Left renal cortex interstitium (tissue), 4 donors: ENCODE results near the gene KIAA1671. TPM values are rescaled to one million over a fixed set of nuclear protein-coding genes. Genes with fewer than 3 reads are reported as not detected.

Source experiments
- DNase-seq, 4 donors: peaks; one replicate each; pipeline ENCODE4 v3.0.0-alpha.2; 2013; ENCODE audit warnings: low read depth in 4 of 4, low spot score in 2 of 4, missing footprints in 1 of 4
- polyA plus RNA-seq, 4 donors: library from polyadenylated mRNA; unstranded; fragments of 120-200 nt; gene quantifications; one replicate each; pipeline ENCODE4 v1.2.1, GENCODE V29; 2013; ENCODE audit not compliant: insufficient read length in 4 of 4

Gene KIAA1671
- polyA plus RNA-seq, 4 donors = 22.2 to 26.0 (median 24.9) TPM

GRCh38 chr22:25032066-25032465 is 79.5 kb downstream of the KIAA1671 start:
- DNase-seq = no peak

GRCh38 chr22:25035715-25036114 is 83.2 kb downstream of the KIAA1671 start:
- no peak for DNase-seq

DNA sequence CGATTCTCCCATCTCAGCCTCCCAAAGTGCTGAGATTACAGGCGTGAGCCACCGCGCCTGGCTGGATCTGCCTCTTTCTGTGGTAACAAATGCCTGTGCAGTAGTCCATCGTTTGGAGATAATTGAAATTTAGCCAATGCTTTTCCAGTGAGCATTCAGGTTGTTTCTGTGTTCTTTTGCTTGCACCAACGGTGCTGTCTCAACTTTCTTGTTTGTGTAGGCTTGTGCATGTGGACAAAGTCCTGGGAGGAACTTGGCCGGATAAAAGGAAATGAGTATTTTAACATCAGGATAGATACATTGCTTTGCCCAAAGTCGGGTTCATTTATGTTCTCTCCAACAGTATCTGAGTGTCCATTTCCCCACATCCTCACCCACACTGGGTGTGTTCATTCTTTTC is 85.7 kb downstream of the KIAA1671 start:
- no peak for DNase-seq

DNA sequence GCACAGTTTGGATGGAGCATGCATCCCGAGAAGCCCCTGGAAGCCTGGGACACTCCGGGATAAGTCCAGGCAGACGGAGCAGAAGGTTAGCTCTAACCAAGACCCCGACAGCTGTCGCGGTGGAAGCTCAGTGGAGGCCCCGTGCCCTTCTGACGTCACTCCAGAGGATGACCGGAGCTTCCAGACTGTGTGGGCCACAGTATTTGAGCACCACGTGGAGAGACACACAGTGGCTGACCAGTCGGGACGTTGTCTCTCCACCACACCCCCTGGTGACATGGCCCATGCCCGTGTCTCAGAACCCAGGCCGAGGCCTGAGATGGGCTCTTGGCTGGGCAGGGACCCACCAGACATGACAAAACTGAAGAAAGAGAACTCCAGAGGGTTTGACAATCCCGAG is 86.3 kb downstream of the KIAA1671 start:
- no peak for DNase-seq

DNA sequence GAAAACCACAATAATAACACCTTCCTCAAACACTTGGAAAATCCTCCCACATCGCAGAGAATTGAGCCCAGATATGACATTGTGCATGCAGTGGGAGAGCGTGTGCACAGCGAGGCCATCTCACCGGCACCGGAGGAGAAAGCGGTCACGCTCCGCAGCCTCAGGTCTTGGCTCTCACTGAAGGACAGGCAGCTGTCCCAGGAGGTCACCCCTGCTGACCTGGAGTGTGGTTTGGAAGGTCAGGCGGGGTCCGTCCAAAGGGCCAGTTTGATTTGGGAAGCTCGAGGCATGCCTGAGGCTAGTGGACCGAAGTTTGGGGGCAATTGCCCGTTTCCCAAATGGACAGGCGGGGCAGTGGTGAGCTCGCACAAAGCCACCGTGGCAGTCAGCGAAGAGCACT is 86.7 kb downstream of the KIAA1671 start:
- DNase-seq = no peak

- no peak for DNase-seq
Measured at GRCh38 chr22:25039754-25040153, 87.2 kb downstream of the KIAA1671 start.

DNA sequence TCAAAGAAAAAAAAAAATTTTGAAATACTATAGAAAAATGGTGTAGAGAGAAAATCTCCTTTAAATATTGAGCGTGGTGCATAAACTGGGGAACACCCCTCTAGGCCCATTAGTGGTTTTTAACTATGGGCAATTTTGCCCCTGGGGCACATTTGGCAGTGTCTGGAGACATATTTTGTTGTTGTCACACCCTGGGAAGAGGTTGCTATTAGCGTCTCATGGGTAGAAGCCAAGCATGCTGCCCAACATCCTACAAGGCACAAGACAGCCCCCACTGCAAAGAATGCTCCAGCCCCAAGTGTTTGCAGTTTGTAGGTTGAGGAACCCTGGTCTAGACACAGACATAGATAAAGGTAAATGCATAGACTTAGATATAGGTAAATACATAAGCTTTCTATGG is 92.6 kb downstream of the KIAA1671 start:
- no peak for DNase-seq

GRCh38 chr22:25048071-25048470 is 95.6 kb downstream of the KIAA1671 start:
- no peak for DNase-seq

GRCh38 chr22:25048659-25049647 is 96.4 kb downstream of the KIAA1671 start:
- no peak for DNase-seq

GRCh38 chr22:25049770-25050169 is 97.3 kb downstream of the KIAA1671 start:
- no peak for DNase-seq

GRCh38 chr22:25050566-25050965 is 98.0 kb downstream of the KIAA1671 start:
- no peak for DNase-seq

DNA sequence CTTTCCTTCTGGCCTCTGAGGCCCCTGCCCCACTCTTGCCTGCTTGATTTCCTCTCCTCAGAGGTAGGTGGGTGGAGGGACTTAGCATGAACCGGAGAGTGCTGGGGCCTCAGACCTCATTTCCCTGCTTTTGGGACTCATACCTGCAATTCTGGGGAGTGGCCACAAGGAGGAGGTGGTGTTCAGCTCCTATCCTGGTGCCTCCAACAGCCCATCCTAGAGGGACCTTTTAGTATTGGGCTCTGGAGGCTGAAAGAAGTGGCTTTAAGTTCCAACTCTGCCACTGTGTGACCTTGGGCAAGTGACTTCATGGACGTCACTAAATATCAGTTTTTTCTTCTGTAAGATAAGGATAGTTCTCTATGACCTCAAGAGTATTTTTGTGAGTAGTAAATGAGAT is 98.6 kb downstream of the KIAA1671 start:
- no peak for DNase-seq

DNA sequence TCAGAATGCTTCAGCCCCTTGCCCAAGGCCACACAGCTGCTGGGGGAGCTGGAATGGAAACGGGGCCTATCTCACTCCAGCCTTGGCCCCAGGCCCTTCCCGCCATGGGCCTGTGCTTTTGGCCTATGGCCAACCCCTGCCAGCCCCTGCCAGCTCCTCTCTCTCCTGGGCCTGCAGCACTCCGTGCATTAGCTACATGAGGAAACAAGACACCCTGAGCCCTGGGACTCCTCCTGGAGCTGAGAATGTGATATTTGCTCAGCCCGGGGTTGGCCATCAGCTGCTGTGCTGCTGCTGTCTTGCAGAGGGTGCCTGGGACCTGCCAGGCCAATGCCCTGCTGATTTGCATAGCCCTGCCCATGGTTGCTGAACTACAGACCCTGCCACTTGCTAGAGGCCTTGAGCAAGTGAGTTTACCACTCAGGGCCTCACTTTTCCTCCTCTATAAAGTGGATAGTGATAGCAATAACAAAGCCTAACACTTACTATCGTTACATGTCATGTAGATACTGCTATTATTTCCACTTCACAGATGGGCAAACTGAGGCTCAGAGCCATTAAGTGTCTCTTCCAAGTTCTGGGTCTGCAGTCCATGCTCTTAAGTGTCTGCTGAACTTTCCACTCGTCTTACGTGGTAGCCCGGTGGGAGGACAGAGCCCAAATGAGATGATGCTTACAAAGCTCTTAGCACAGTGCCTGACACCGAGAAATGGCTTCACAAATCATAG is 99.6 kb downstream of the KIAA1671 start:
- no peak for DNase-seq

DNA sequence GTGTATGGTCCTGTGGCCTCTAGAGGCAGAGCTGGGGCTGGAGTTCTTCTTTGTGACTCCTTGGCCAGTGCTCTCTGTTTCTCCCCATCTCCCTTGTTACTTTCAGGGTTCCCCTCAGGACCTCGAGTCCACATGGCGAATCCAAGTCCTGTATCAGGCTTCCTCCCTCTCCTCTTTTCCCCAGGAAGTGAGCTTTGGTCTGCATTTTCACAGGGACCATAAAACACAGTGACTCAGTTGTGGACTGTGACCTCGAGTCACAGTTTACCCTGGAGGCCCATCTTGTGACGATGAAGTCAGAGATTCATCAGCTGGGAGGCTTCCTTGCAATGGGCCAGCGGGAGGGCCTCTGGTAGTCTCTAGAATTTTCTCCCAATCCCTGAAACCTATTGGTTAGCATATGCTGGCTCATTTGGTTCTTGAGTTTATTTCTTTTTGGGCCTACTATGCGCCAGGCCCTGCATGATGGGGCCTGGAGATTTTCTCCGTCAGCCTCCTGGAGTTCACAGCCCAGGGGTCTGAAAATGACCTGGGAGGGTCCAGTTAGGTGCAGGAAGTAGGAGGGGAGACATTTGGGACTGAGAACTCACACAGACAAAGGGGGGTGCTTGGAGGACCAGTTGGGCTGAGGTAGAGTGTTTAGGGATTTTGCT is 100.8 kb downstream of the KIAA1671 start:
- DNase-seq = no peak

GRCh38 chr22:25054943-25055511 is 102.5 kb downstream of the KIAA1671 start:
- DNase-seq = no peak

DNA sequence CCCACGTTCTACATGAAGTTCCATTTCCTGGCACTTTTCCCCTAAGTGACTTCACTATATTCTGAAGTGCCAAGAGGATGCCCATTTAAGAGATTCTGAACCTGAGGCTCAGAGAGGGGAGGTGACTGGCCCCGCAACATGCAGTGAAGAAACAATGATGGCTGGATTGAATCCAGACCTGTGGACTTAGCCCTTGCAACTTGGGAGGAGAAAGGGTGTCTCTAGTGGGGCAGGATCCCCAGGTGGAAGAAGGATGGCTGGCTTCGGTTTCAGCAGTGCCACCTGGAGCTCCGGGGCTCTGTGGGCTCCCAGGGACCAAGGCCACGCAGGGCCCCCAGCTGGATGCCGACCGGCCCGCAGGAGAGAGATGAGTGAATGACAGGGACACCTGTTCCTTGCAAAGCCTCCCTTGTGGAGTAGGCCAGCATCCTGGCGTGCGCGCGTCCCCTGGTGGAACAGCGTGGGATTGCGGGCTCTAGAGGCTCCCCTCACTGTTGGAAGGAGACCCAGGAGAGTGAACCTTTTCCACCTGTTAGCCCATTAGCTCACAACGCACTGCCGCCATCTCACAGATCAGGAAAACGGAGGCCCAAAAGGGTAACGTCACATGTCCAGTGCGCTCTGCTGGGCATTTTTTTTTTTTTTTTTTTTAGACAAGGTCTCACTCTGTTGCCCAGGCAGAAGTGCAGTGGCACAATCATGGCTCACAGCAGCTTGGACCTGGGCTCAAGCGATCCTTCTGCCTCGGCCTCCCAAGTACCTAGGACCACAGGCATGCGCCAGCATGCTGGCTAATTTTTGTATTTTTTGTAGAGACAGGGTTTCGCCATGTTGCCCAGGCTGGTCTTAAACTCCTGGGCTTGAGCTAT is 104.7 kb downstream of the KIAA1671 start:
- DNase-seq = no peak

- DNase-seq = no peak
Measured at GRCh38 chr22:25059438-25059837, 106.9 kb downstream of the KIAA1671 start.

DNA sequence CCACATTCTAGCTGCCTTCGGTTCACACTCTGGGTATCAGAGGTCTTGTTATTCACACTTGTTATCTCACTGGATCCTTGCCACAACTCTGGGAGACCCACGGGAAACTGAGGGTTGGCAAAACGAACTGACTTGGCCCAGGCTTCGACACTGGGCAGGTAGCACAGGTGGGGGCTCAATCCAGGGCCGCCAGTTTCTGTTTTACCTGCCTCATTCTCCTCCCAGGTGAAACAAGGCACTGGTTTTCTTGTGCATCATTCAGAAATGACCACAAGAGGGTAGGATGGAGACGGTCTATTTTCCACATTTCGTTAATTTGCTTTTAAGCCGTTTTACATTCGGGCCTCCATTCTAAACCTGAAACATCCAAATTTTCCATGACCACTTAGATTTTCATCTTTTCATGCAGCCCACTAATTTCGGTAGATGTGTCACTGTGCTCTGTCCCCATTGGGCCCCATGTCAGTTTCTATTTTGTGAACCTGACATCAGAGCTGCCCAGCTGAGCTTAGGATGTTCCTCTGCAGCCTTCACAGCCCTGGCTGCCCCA is 108.1 kb downstream of the KIAA1671 start:
- DNase-seq = no peak

GRCh38 chr22:25061134-25061533 is 108.6 kb downstream of the KIAA1671 start:
- no peak for DNase-seq
